H1 (cell line): ENCODE results near the gene CFAP92. TPM values are rescaled to one million over a fixed set of nuclear protein-coding genes. Genes with fewer than 3 reads are reported as not detected.

Source experiments
- CTCF ChIA-PET: fragments of 300-600 bp; sonication (Branson Sonifier 250); formaldehyde crosslinking; loops from one replicate; lab custom pipeline; 2021; ENCODE audit not compliant: partially characterized antibody; lab: Charles Lee
- POLR2A ChIA-PET: fragments of 300-600 bp; sonication (Branson Sonifier 250); formaldehyde crosslinking; loops from one replicate; lab custom pipeline; 2021; ENCODE audit warnings: inconsistent platforms; ENCODE audit not compliant: partially characterized antibody; lab: Charles Lee
- DNase-seq, 2 experiments: peaks; one replicate each; pipeline versions ENCODE4 v3.0.0 to v3.0.0-alpha.2; 2010 to 2022; ENCODE audit warnings: low spot score in 2 of 2, low read depth in 1 of 2, mixed read lengths in 1 of 2
- FAIRE-seq: peaks from 2 replicates; lab custom pipeline; 2011; peaks lifted over from hg19 to GRCh38; lab: Jason Lieb, UNC
- H2AFZ ChIP-seq: 2 replicates; pipeline ENCODE4 v1.8.1; 2012; ENCODE audit warnings: low read length, inconsistent platforms
- H2AK5ac ChIP-seq: 2 replicates; pipeline ENCODE4 v1.6.1; 2013; ENCODE audit warnings: low read depth, low read length
- H2BK120ac ChIP-seq: replicated peaks from 2 replicates; pipeline ENCODE3; 2013; ENCODE audit warnings: low read depth, low read length, inconsistent platforms
- H2BK12ac ChIP-seq: 2 replicates; pipeline ENCODE4 v1.6.1; 2013; ENCODE audit warnings: low read depth, low read length
- H2BK15ac ChIP-seq: 2 replicates; pipeline ENCODE4 v1.6.1; 2013; ENCODE audit warnings: low read length
- H2BK20ac ChIP-seq: 2 replicates; pipeline ENCODE4 v1.6.1; 2013; ENCODE audit warnings: low read length
- H2BK5ac ChIP-seq: 2 replicates; pipeline ENCODE4 v1.6.1; 2013; ENCODE audit warnings: low read depth, low read length
- H3K14ac ChIP-seq: 2 replicates; pipeline ENCODE4 v1.6.1; 2013; ENCODE audit warnings: inconsistent platforms; ENCODE audit not compliant: insufficient read length
- H3K18ac ChIP-seq: 2 replicates; pipeline ENCODE4 v1.6.1; 2013; ENCODE audit warnings: low read length; ENCODE audit errors: extremely low read depth
- H3K23ac ChIP-seq: 2 replicates; pipeline ENCODE4 v1.6.1; 2013; ENCODE audit warnings: inconsistent platforms; ENCODE audit not compliant: insufficient read length
- H3K23me2 ChIP-seq: 2 replicates; pipeline ENCODE4 v1.6.1; 2013; ENCODE audit warnings: low read depth, low read length
- H3K27ac ChIP-seq: 2 replicates; pipeline ENCODE4 v1.6.1; 2011; ENCODE audit warnings: low read depth, low read length, inconsistent platforms
- H3K27me3 ChIP-seq, 4 experiments: replicated peaks in 1 of 4; 1 replicate in 1 of 4; 2 replicates in 3 of 4; pipeline versions ENCODE4 v1.6.1 to v1.8.1; 2011 to 2013; ENCODE audit warnings: low read length in 3 of 4, mild to moderate bottlenecking in 3 of 4, inconsistent platforms in 2 of 4, mixed read lengths in 2 of 4, moderate library complexity in 1 of 4; ENCODE audit not compliant: control insufficient read depth in 3 of 4, insufficient read depth in 3 of 4; ENCODE audit errors: extremely low read depth in 1 of 4
- H3K36me3 ChIP-seq, 4 experiments: 2 replicates each; pipeline versions ENCODE4 v1.6.1 to v1.8.1; 2011 to 2013; ENCODE audit warnings: mild to moderate bottlenecking in 4 of 4, low read length in 3 of 4, moderate library complexity in 2 of 4, control low read depth in 1 of 4, inconsistent platforms in 1 of 4; ENCODE audit not compliant: insufficient read depth in 4 of 4, control insufficient read depth in 2 of 4
- H3K4ac ChIP-seq: replicated peaks from 2 replicates; pipeline ENCODE3; 2013; ENCODE audit warnings: low read length, low read depth, mixed read lengths, inconsistent platforms; ENCODE audit not compliant: insufficient read length
- H3K4me1 ChIP-seq, 4 experiments: replicated peaks in 1 of 4; 1 replicate in 1 of 4; 2 replicates in 3 of 4; pipeline versions ENCODE4 v1.6.1 to v1.8.1; 2011 to 2013; ENCODE audit warnings: low read length in 3 of 4, inconsistent platforms in 2 of 4, mixed read lengths in 1 of 4; ENCODE audit not compliant: insufficient read depth in 4 of 4, control insufficient read depth in 3 of 4
- H3K4me2 ChIP-seq, 2 experiments: 2 replicates each; pipeline versions ENCODE4 v1.6.1 to v1.8.1; 2011 to 2013; ENCODE audit warnings: low read depth in 2 of 2, low read length in 2 of 2, control low read depth in 1 of 2, inconsistent platforms in 1 of 2, mild to moderate bottlenecking in 1 of 2; ENCODE audit not compliant: insufficient read depth in 1 of 2
- H3K4me3 ChIP-seq, 4 experiments: fragments of 200-600, 300-600 bp in 1 of 4; sonication (generic), shearing (Covaris generic), sonication (Bioruptor Twin) in 1 of 4; 2 replicates each; pipeline versions ENCODE4 v1.5.1 to v1.8.1; 2011 to 2016; ENCODE audit warnings: low read length in 4 of 4, low read depth in 3 of 4, control low read depth in 2 of 4, inconsistent platforms in 2 of 4, mild to moderate bottlenecking in 2 of 4, mixed read lengths in 1 of 4, moderate library complexity in 1 of 4; ENCODE audit not compliant: insufficient read depth in 2 of 4; ENCODE audit errors: extremely low read depth in 1 of 4
- H3K56ac ChIP-seq: replicated peaks from 2 replicates; pipeline ENCODE3; 2013; ENCODE audit warnings: low read depth, mild to moderate bottlenecking, mixed read lengths, low read length, inconsistent platforms; ENCODE audit not compliant: insufficient read length
- H3K79me1 ChIP-seq: 2 replicates; pipeline ENCODE4 v1.6.1; 2013; ENCODE audit warnings: low read depth, low read length, control low read depth
- H3K79me2 ChIP-seq, 2 experiments: 2 replicates each; pipeline versions ENCODE4 v1.6.1 to v1.8.1; 2012 to 2013; ENCODE audit warnings: low read length in 2 of 2, mild to moderate bottlenecking in 2 of 2, inconsistent platforms in 1 of 2; ENCODE audit not compliant: insufficient read depth in 2 of 2, control insufficient read depth in 1 of 2
- H3K9ac ChIP-seq, 4 experiments: replicated peaks in 1 of 4; 1 replicate in 1 of 4; 2 replicates in 3 of 4; pipeline versions ENCODE4 v1.6.1 to v1.8.1; 2011 to 2013; ENCODE audit warnings: low read depth in 3 of 4, low read length in 3 of 4, control low read depth in 2 of 4, mild to moderate bottlenecking in 2 of 4, moderate library complexity in 2 of 4, inconsistent platforms in 1 of 4; ENCODE audit errors: extremely low read depth in 1 of 4
- H3K9me3 ChIP-seq, 2 experiments: 2 replicates each; pipeline versions ENCODE4 v1.6.1 to v1.8.1; 2012 to 2013; ENCODE audit warnings: mild to moderate bottlenecking in 2 of 2, moderate library complexity in 2 of 2, control low read depth in 1 of 2, inconsistent platforms in 1 of 2, low read depth in 1 of 2, low read length in 1 of 2, mixed read lengths in 1 of 2; ENCODE audit not compliant: insufficient read depth in 2 of 2
- H4K20me1 ChIP-seq, 2 experiments: replicated peaks in 1 of 2; 2 replicates each; pipeline versions ENCODE3 to v1.8.1; 2011 to 2013; ENCODE audit warnings: inconsistent platforms in 2 of 2, low read length in 2 of 2, mild to moderate bottlenecking in 1 of 2; ENCODE audit not compliant: insufficient read depth in 2 of 2, control insufficient read depth in 1 of 2
- H4K5ac ChIP-seq: 2 replicates; pipeline ENCODE4 v1.6.1; 2013; ENCODE audit warnings: low read length, low read depth, mixed read lengths, inconsistent platforms; ENCODE audit not compliant: insufficient read length
- H4K8ac ChIP-seq: 2 replicates; pipeline ENCODE4 v1.8.0; 2013; ENCODE audit warnings: mild to moderate bottlenecking, moderate library complexity, low read length, inconsistent platforms; ENCODE audit not compliant: insufficient read depth; ENCODE audit errors: extremely low read depth
- H4K91ac ChIP-seq: replicated peaks from 2 replicates; pipeline ENCODE3; 2013; ENCODE audit warnings: low read length, mixed read lengths, inconsistent platforms; ENCODE audit not compliant: insufficient read length
- BACH1 ChIP-seq: IDR thresholded peaks from 2 replicates; pipeline ENCODE4 v1.6.1; 2012; ENCODE audit warnings: low read length, improper control_type of control experiment
- BCL11A ChIP-seq, 2 experiments: IDR thresholded peaks; one replicate each; pipeline ENCODE4 v1.6.1; 2011; ENCODE audit warnings: low read depth in 2 of 2, low read length in 2 of 2, mild to moderate bottlenecking in 2 of 2
- EGR1 ChIP-seq: IDR thresholded peaks from 2 replicates; pipeline ENCODE4 v1.6.1; 2011; ENCODE audit warnings: low read depth, low read length, borderline replicate concordance
- EZH2 ChIP-seq: fragments of 200-600 bp; sonication (generic); IDR thresholded peaks from 2 replicates; pipeline ENCODE4 v1.7.1; 2012; ENCODE audit warnings: low read depth, mild to moderate bottlenecking, moderate library complexity, low read length, inconsistent platforms; ENCODE audit not compliant: severe bottlenecking
- GTF2F1 ChIP-seq: IDR thresholded peaks from 2 replicates; pipeline ENCODE4 v1.6.1; 2012; ENCODE audit warnings: low read depth, low read length, improper control_type of control experiment, borderline replicate concordance
- JUN ChIP-seq: IDR thresholded peaks from 2 replicates; pipeline ENCODE4 v1.6.1; 2011; ENCODE audit warnings: low read depth, mild to moderate bottlenecking, improper control_type of control experiment, low read length
- MAX ChIP-seq: IDR thresholded peaks from 2 replicates; pipeline ENCODE4 v1.6.1; 2012; ENCODE audit warnings: inconsistent platforms
- POLR2AphosphoS5 ChIP-seq: IDR thresholded peaks from 2 replicates; pipeline ENCODE4 v1.6.1; 2011; ENCODE audit warnings: low read depth, low read length
- POU5F1 ChIP-seq: IDR thresholded peaks from 2 replicates; pipeline ENCODE4 v1.6.1; 2011; ENCODE audit warnings: low read depth, mild to moderate bottlenecking, low read length, moderate library complexity
- SP4 ChIP-seq: IDR thresholded peaks from 2 replicates; pipeline ENCODE4 v1.6.1; 2012; ENCODE audit warnings: low read length, inconsistent platforms
- SRF ChIP-seq: IDR thresholded peaks from 2 replicates; pipeline ENCODE4 v1.6.1; 2011; ENCODE audit warnings: mild to moderate bottlenecking, low read depth, low read length, moderate library complexity
- TEAD4 ChIP-seq: IDR thresholded peaks from 2 replicates; pipeline ENCODE4 v1.6.1; 2012; ENCODE audit warnings: low read depth, low read length, inconsistent platforms, mixed read lengths
- WGBS, 2 experiments: shearing (Covaris generic) in 1 of 2; methylation state at CpG; one replicate each; pipeline versions ENCODE4 v1.1.6 to v1.1.7; 2013 to 2015; ENCODE audit warnings: low lambda C conversion rate in 2 of 2, mixed read lengths in 2 of 2, inconsistent platforms in 1 of 2, low coverage in 1 of 2, missing lambda C conversion rate in 1 of 2; ENCODE audit not compliant: insufficient replicate concordance in 2 of 2, insufficient coverage in 1 of 2, insufficient read length in 1 of 2; ENCODE audit errors: extremely low coverage in 1 of 2, missing lambda C conversion rate in 1 of 2; 5-methylcytosine and 5-hydroxymethylcytosine counted together
- polyA plus RNA-seq, 7 experiments: library from polyadenylated mRNA; depleted of rRNA in 3 of 7; stranded (reverse) in 5 of 7; unstranded in 2 of 7; fragments of >200 nt in 5 of 7; fragments of 200-250 nt in 2 of 7; gene quantifications; 1 replicate in 5 of 7; 2 replicates in 1 of 7; 4 replicates in 1 of 7; pipeline versions ENCODE4 v1.2.1 to v1.2.3, GENCODE V29; 2011 to 2013; ENCODE audit warnings: missing spikeins in 2 of 7, mixed read lengths in 2 of 7
- total RNA-seq: library from RNA; stranded (reverse); fragmentation: NEBNext Ultra II Directional; extraction: Animal tissue kit (Norgen Biotek cat#: 25700); gene quantifications from 2 replicates; pipeline ENCODE4 v1.2.1, GENCODE V29; 2021

The CFAP92 gene
- total and polyA plus RNA-seq, 2 of the 8 experiments (the other 6 are each of a cell fraction or from before 2014, with no cell fraction given): 0.77 to 2.0 TPM

- Histone ChIP-seq H2AK5ac (no peak overlapping the region), H3K27me3 (no peaks in the 10 kb centered on the region), H2BK20ac (no peak overlapping the region), H3K56ac (no peak overlapping the region), H2BK120ac (no peak overlapping the region), H3K23me2 (no peaks in the 10 kb centered on the region), H3K27ac (no peak overlapping the region), H2BK15ac (no peak overlapping the region), H3K79me2 (no peaks in the 10 kb centered on the region), H4K5ac (no peak overlapping the region), H3K4me1 (no peaks in the 10 kb centered on the region), H4K8ac (peak overlapping the region; percentile 57; the same call in 1 of the 2 replicates), H3K9me3 (no peaks in the 10 kb centered on the region; a peak in 1 of 4 replicates), H3K14ac (no peak overlapping the region), H2AFZ (no peak overlapping the region), H3K18ac (no peak overlapping the region), H3K4ac (no peak overlapping the region), H3K4me3 (no peak overlapping the region), H3K36me3 (no peaks in the 10 kb centered on the region), H2BK12ac (no peak overlapping the region), H3K9ac (no peak overlapping the region), H3K79me1 (no peaks in the 10 kb centered on the region), H3K4me2 (no peak overlapping the region), H4K20me1 (no peaks in the 10 kb centered on the region), H3K23ac (no peak overlapping the region), H4K91ac (no peak overlapping the region), H2BK5ac (no peak overlapping the region)
- FAIRE-seq: no peak
- DNase-seq: peak in 1 of 2 experiments; percentile 31
- WGBS, 2 experiments: 90% methylated on average over 21 of the region's 21 CpGs; no CpG with 5 or more reads in 1 of the 2 experiments
- CTCF ChIA-PET: interaction anchor here (1.0 kb wide), 1 partner anchor 11 kb away, joined by 3 read pairs; no protein-coding TSS in a partner anchor
- POLR2A ChIA-PET: no interaction called here
- no peak for TF ChIP-seq EGR1
- no peak for TF ChIP-seq BACH1
- TF ChIP-seq MAX: no peak
- TF ChIP-seq EZH2: no peak
- TF ChIP-seq SP4: no peak
- TF ChIP-seq POU5F1: no peak
- no peak for TF ChIP-seq POLR2AphosphoS5
- no peak for TF ChIP-seq JUN
- no peak for TF ChIP-seq GTF2F1
- TF ChIP-seq TEAD4: no peak
- no peak for TF ChIP-seq BCL11A (IDR thresholded peaks at IDR 0.05; ENCODE audit: low read depth in 2 of 2, low read length in 2 of 2)
- TF ChIP-seq SRF: no peak
These were observed 48.6 kb downstream of the CFAP92 start for GRCh38 chr3:128945041-128945877.
